ENCODE results near the gene MB21D2.

The MB21D2 gene

DNA sequence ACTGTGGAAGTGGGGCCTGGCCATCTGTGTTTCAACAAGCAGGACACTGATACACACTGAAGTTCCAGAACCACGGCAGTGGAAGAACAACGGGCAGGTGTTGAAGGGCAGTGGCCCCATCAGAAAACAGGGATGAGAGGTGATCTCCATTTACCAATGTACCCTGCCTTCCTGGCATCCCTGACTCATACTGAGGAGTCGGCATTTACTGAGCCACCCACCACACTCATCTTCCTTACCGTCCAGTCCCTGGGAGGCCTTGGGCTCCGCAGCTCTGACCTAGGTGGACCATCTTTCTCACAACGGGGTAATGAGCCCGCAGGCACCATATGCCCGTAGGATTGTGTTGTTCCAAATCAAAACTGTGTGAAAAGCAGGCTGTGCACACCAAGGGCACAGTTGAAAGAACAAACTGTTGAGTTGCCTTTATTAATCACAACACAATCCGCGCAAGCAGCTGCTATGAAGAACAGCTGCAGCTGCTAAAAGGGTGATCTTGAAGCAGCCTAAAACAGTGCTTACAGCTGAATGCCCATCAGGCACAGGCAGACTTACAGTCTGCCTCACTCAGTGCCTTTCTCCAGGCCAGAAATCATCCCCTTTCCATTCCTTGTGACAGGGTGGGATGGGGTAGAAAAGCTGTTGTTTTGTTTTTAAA lies 12.9 kb downstream of the MB21D2 start:
- H3K4me1 ChIP-seq (ENCODE audit: control insufficient read depth, insufficient read depth, low read length): peaks cover 22% of the 10 kb centered on the region
- H3K4me3 ChIP-seq (ENCODE audit: low read length): no peak overlapping the region
- H3K27me3 ChIP-seq (ENCODE audit: control insufficient read depth, insufficient read depth, low read length): no peaks in the 10 kb centered on the region
- H3K36me3 ChIP-seq (ENCODE audit: control insufficient read depth, insufficient read depth, low read length): no peaks in the 10 kb centered on the region
- no peaks in the 10 kb centered on the region for H3K9me3 ChIP-seq (ENCODE audit: control insufficient read depth, low read length)
- H3K9ac ChIP-seq (ENCODE audit: low read length): no peak overlapping the region

DNA sequence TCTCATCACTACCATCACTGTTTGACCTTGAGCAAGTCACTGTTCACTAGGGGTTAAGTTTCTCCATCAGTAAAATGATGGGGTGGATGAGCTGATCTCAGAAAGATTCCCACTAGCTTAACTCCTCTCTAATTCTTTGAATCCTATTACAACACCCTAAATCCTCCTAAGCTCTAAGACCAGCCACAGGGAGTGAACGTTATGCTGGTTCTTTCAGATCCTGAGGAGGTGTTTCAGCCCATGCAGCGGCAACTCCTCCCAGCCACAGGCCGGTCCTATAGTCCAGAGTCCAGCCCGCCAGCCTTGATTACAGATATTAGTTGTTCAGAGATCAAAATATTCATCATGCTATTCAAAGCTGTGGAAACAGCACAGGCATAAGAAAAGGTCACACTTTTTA lies 15.1 kb downstream of the MB21D2 start:
- no peaks in the 10 kb centered on the region for H3K27me3 ChIP-seq (ENCODE audit: control insufficient read depth, insufficient read depth, low read length)
- no peaks in the 10 kb centered on the region for H3K36me3 ChIP-seq (ENCODE audit: control insufficient read depth, insufficient read depth, low read length)
- H3K9me3 ChIP-seq (ENCODE audit: control insufficient read depth, low read length): no peaks in the 10 kb centered on the region
- H3K9ac ChIP-seq (ENCODE audit: low read length): no peak overlapping the region
- H3K4me1 ChIP-seq (ENCODE audit: control insufficient read depth, insufficient read depth, low read length): peaks cover 25% of the 10 kb centered on the region
- H3K4me3 ChIP-seq (ENCODE audit: low read length): no peak overlapping the region

DNA sequence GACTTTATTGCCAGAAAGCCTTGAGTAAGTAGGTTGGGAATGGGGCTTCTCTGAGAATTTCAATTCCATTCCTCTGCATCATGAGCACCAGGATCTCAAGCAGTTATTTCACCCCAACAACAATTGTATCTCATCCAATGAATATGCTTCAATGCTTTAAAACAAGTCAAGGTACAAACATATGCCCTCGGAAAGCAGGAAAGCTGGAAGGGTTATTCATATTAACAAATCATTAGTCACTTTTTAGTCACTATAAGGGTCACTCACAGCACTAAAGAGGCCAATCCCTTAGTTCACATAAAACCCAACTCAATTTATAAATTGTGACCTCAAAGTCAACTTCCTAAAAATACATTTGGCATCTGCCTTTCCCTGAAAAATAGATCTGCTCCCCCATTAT lies 16.2 kb downstream of the MB21D2 start:
- H3K9ac ChIP-seq (ENCODE audit: low read length): no peak overlapping the region
- no peaks in the 10 kb centered on the region for H3K27me3 ChIP-seq (ENCODE audit: control insufficient read depth, insufficient read depth, low read length)
- H3K9me3 ChIP-seq (ENCODE audit: control insufficient read depth, low read length): no peaks in the 10 kb centered on the region
- H3K36me3 ChIP-seq (ENCODE audit: control insufficient read depth, insufficient read depth, low read length): no peaks in the 10 kb centered on the region
- H3K4me3 ChIP-seq (ENCODE audit: low read length): no peak overlapping the region
- peaks cover 35% of the 10 kb centered on the region for H3K4me1 ChIP-seq (ENCODE audit: control insufficient read depth, insufficient read depth, low read length)

DNA sequence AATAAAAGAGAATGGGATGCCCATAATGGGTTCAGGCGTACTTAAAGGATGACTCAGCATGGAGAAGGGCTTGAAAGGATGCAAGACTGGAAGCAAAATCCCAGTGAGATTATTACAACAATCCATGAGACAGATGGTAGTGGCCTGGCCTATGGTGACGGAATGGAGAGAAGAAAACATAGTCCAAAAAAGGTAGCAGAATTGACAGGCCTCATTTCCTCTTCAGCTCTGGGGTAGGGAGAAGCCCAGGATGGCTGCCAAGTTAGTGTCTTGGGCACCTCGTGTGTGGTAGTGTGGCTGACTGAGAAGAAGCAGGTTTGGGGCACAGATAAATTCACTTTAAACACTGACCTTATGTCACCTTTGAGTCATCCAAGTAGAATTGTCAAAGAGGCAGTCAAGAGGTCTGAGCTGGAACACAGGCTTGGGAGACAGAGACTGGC lies 18.1 kb downstream of the MB21D2 start:
- Histone ChIP-seq H3K4me3 (ENCODE audit: low read length) (no peak overlapping the region), H3K27me3 (ENCODE audit: control insufficient read depth, insufficient read depth, low read length) (no peaks in the 10 kb centered on the region), H3K4me1 (ENCODE audit: control insufficient read depth, insufficient read depth, low read length) (peaks cover 46% of the 10 kb centered on the region), H3K36me3 (ENCODE audit: control insufficient read depth, insufficient read depth, low read length) (no peaks in the 10 kb centered on the region), H3K9me3 (ENCODE audit: control insufficient read depth, low read length) (no peaks in the 10 kb centered on the region), H3K9ac (ENCODE audit: low read length) (no peak overlapping the region)

DNA sequence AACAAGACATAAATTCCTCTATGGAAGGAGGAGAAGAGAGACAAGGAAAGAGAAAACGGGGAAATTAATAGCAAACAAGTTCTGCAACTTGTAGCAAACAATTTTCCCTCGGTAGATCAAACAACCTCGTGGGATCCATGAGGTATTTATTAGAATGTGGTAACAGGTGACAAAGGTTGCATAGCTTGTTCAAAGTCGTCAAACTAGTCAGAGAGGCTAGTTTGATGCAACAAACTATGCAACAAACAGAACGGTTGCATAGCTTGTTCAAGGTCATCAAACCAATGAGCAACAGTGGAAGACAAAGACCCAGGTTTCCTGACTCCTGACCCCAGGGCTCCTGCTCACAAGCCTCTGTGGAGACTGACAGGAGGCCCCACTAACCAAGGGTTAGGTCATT lies 20.7 kb downstream of the MB21D2 start:
- Histone ChIP-seq H3K4me3 (ENCODE audit: low read length) (no peak overlapping the region), H3K9ac (ENCODE audit: low read length) (no peak overlapping the region), H3K27me3 (ENCODE audit: control insufficient read depth, insufficient read depth, low read length) (no peaks in the 10 kb centered on the region), H3K9me3 (ENCODE audit: control insufficient read depth, low read length) (no peaks in the 10 kb centered on the region), H3K4me1 (ENCODE audit: control insufficient read depth, insufficient read depth, low read length) (peaks cover 36% of the 10 kb centered on the region), H3K36me3 (ENCODE audit: control insufficient read depth, insufficient read depth, low read length) (no peaks in the 10 kb centered on the region)

DNA sequence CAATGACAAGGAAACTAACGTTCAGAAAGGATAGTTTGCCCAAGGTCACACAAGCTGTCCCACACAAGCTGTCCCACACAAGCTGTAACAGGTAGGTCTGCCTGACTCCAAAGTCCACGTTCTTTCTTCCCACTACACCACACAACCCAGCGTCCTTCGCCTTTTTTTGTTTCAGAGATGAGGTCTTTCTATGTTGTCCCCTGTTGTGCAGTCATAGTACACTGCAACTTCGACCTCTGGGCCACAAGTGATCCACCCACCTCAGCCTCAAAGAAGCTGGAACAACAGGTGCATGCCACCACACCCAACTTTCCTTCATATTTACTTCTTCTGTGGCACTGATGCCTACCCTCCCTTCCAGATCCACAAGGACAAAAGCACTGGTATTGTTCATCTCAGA lies 21.4 kb downstream of the MB21D2 start:
- peaks cover 28% of the 10 kb centered on the region for H3K4me1 ChIP-seq (ENCODE audit: control insufficient read depth, insufficient read depth, low read length)
- no peaks in the 10 kb centered on the region for H3K36me3 ChIP-seq (ENCODE audit: control insufficient read depth, insufficient read depth, low read length)
- H3K9ac ChIP-seq (ENCODE audit: low read length): no peak overlapping the region
- H3K4me3 ChIP-seq (ENCODE audit: low read length): no peak overlapping the region
- no peaks in the 10 kb centered on the region for H3K27me3 ChIP-seq (ENCODE audit: control insufficient read depth, insufficient read depth, low read length)
- no peaks in the 10 kb centered on the region for H3K9me3 ChIP-seq (ENCODE audit: control insufficient read depth, low read length)

DNA sequence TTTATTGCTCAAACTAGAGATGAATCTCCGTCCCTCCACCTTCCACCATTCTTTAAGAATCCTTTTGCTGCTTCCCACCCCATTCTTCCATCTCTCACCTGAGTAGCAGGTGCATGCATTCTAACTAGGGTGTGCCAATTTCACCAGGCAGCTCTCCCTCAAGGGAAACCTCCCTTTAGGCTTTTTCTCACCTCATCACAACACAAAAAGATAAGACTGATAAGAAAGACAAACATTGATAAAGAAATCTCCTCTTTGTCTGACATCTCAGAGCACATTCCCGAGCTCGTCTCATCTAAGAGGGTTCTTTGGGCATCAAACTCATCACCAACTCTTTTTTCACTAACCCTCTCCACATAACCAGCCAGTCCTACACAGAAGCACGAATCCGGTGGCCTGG lies 23.0 kb downstream of the MB21D2 start:
- no peak overlapping the region for H3K9ac ChIP-seq (ENCODE audit: low read length)
- no peaks in the 10 kb centered on the region for H3K27me3 ChIP-seq (ENCODE audit: control insufficient read depth, insufficient read depth, low read length)
- H3K4me3 ChIP-seq (ENCODE audit: low read length): no peak overlapping the region
- H3K36me3 ChIP-seq (ENCODE audit: control insufficient read depth, insufficient read depth, low read length): no peaks in the 10 kb centered on the region
- H3K9me3 ChIP-seq (ENCODE audit: control insufficient read depth, low read length): no peaks in the 10 kb centered on the region
- peaks cover 31% of the 10 kb centered on the region for H3K4me1 ChIP-seq (ENCODE audit: control insufficient read depth, insufficient read depth, low read length)

DNA sequence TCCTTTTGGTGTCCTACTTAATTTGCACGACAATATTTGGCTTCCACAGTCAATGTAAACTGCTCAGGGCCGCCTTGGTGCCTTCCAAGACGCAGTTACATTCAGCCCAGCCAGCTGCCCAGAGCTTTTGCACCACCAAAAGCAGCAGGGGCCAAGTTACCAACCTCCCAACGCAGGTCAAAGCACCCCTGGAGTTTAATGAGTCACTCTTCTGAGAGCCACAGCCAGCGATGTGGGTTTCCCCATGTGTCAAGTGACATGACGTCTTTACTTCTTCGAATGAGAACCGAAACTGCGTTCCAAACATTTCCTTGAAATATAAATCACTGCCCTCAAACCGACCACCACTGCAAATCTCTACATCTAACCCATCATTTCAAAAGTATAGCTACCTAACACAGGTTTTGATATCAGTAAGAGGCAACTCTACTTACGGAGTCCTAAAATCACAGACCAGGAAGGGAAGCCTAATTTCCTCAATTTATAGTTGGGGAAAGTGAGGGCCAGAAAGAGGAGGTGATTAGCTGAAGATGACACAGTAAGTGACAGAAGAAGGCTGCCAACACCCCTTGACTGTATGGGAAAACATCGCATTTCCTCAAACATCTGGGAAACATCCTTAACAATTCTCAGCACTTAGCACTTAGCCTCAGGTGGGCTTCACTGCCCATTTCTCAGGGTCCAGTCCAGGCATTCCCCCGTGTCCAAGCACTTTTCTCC lies 24.5 kb downstream of the MB21D2 start:
- Histone ChIP-seq H3K27me3 (ENCODE audit: control insufficient read depth, insufficient read depth, low read length) (no peaks in the 10 kb centered on the region), H3K36me3 (ENCODE audit: control insufficient read depth, insufficient read depth, low read length) (no peaks in the 10 kb centered on the region), H3K4me3 (ENCODE audit: low read length) (no peak overlapping the region), H3K9ac (ENCODE audit: low read length) (no peak overlapping the region), H3K9me3 (ENCODE audit: control insufficient read depth, low read length) (no peaks in the 10 kb centered on the region), H3K4me1 (ENCODE audit: control insufficient read depth, insufficient read depth, low read length) (peaks cover 39% of the 10 kb centered on the region)

DNA sequence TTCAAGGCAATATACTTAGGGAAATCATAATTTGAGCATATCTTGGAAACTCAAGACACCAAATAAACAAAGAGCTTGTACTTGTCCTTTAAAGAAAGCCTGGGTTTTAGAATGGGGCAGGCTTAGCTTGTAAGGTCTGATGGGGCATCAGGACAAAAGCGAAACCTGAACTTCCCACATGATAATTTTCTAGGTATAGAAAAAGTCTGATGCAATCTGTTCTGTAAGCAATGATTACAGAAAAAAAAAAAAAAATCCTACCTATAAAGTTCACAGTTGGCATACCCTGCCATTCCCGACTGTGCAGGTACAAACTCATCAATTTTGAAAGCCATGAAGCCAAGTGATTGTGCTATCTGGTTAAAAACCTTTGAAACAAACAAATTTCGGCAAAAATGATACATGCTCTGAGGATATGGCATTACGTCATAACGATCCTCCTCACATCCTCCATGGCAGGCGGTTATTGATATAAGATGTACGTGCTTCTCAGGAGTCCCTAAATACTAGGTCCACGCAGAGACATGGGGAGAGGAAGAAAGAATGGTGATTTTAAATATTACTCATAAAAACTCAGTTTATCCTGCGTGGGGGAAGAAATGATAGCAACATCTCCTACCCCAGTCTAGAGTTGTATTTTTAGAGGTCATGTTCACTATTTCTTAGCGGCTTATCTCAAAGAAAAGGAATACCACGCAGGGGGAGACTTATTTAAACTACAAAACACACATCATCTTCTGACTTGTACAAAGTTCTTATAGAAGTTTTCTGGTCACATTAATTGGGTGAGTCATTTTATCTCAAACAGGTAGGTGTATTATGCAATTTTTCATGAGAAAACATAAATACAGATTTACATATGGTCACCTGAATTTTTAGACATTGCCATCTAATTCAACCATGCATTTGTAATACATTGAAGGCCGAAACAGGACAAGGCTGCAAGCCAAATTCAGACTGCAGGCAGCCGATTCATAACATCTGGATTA lies 27.0 kb downstream of the MB21D2 start:
- Histone ChIP-seq H3K4me1 (ENCODE audit: control insufficient read depth, insufficient read depth, low read length) (peaks cover 28% of the 10 kb centered on the region), H3K36me3 (ENCODE audit: control insufficient read depth, insufficient read depth, low read length) (no peaks in the 10 kb centered on the region), H3K27me3 (ENCODE audit: control insufficient read depth, insufficient read depth, low read length) (no peaks in the 10 kb centered on the region), H3K4me3 (ENCODE audit: low read length) (no peak overlapping the region), H3K9me3 (ENCODE audit: control insufficient read depth, low read length) (no peaks in the 10 kb centered on the region), H3K9ac (ENCODE audit: low read length) (no peak overlapping the region)

DNA sequence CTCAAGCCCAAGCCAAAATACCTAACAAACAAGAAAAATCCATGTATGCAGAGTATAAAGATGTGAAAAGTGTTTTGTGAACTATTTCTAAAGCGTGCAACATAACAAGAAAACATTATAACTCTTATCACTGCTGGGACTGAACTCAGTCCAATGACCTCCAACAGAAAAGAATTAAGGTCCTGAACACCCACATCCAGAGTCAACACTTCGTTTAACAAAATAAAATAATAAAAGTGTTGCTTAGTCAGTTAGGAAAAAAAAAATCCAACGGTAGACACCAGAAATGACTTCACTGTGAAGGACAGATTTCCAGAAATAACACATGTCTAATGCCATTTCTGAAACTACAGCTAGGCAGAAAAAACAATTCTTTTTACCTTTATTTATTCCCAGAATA lies 28.0 kb downstream of the MB21D2 start:
- H3K4me3 ChIP-seq (ENCODE audit: low read length): no peak overlapping the region
- H3K9me3 ChIP-seq (ENCODE audit: control insufficient read depth, low read length): no peaks in the 10 kb centered on the region
- no peaks in the 10 kb centered on the region for H3K27me3 ChIP-seq (ENCODE audit: control insufficient read depth, insufficient read depth, low read length)
- H3K36me3 ChIP-seq (ENCODE audit: control insufficient read depth, insufficient read depth, low read length): no peaks in the 10 kb centered on the region
- H3K9ac ChIP-seq (ENCODE audit: low read length): no peak overlapping the region
- peaks cover 26% of the 10 kb centered on the region for H3K4me1 ChIP-seq (ENCODE audit: control insufficient read depth, insufficient read depth, low read length)

DNA sequence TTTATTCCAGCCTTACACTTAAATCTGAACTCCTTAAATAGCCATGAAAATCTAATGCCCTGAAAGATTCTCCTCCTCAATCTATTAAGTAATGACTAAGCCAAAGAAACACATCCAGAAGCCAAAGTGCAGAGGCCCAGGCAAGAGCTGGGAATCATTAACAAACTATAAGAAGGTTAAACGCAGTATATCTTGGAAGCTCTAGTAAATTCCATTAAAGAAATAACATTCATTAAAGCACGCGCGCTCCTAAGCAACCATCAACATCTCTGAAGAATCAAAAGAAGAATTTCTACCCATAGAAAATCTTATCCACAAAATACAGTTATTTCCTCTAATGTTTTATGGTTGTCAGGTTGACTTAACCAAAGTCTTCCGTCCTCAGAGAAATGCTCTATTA lies 29.5 kb downstream of the MB21D2 start:
- no peaks in the 10 kb centered on the region for H3K36me3 ChIP-seq (ENCODE audit: control insufficient read depth, insufficient read depth, low read length)
- peaks cover 24% of the 10 kb centered on the region for H3K4me1 ChIP-seq (ENCODE audit: control insufficient read depth, insufficient read depth, low read length)
- H3K9ac ChIP-seq (ENCODE audit: low read length): no peak overlapping the region
- H3K4me3 ChIP-seq (ENCODE audit: low read length): no peak overlapping the region
- H3K9me3 ChIP-seq (ENCODE audit: control insufficient read depth, low read length): no peaks in the 10 kb centered on the region
- no peaks in the 10 kb centered on the region for H3K27me3 ChIP-seq (ENCODE audit: control insufficient read depth, insufficient read depth, low read length)

DNA sequence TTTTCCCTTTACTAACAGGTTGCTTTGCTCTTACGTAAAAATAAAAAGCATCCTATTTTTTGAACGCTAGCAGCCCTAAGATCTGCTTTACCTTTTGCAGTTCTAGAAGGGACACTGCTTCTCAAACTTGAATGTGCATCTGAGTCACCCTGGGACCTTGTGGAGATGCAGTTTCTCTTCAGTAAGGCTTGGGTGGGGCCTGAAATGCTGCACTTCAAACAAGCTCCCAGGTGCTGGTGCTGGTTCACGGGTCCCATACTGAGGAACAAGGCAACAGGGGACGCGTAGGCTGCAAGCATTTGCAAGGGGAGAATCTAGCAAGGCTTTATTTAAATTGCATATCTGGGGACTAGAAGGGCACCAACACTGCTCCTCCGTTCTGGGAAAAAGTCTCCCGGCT lies 30.0 kb downstream of the MB21D2 start:
- Histone ChIP-seq H3K27me3 (ENCODE audit: control insufficient read depth, insufficient read depth, low read length) (no peaks in the 10 kb centered on the region), H3K4me1 (ENCODE audit: control insufficient read depth, insufficient read depth, low read length) (peaks cover 24% of the 10 kb centered on the region)

More for the DNA sequence above, 30.0 kb downstream of the MB21D2 start:
- H3K9ac ChIP-seq (ENCODE audit: low read length): no peak overlapping the region
- no peaks in the 10 kb centered on the region for H3K36me3 ChIP-seq (ENCODE audit: control insufficient read depth, insufficient read depth, low read length)
- no peak overlapping the region for H3K4me3 ChIP-seq (ENCODE audit: low read length)
- H3K9me3 ChIP-seq (ENCODE audit: control insufficient read depth, low read length): no peaks in the 10 kb centered on the region

All from mucosa of stomach (tissue), 1 donor.